Measurements from ENCODE around the gene FAM200A.

DNA sequence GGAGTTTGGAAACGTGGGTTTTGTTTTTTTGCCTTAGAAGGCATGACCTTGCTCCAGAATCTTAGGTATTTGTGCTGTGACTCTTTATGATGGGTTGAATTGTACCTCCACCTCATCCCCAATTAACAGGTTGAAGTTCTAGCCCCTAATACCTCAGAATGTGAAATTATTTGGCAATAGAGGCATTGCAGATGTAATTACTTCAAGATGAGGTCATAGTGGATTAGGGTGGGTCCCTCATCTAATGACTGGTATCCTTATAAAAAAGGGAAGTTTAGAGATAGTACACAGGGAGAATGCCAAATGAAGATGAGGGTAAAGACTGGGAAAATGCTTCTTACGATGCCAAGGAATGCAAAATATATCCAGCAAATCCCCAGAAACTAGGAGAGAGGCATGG is 3.0 kb upstream of the FAM200A start:
- TF ChIP-seq CTCF (IDR thresholded peaks at IDR 0.05): no peak
- no peak for TF ChIP-seq POLR2A (IDR thresholded peaks at IDR 0.05)

All from lower leg skin (tissue), 3 donors.